ENCODE measurements around the gene RIN3. TPM values are rescaled to one million over a fixed set of nuclear protein-coding genes. Genes with fewer than 3 reads are reported as not detected.

Gene RIN3
- total and polyA plus RNA-seq, 2 experiments from 2014 or later, result 1.8 to 7.0 TPM

DNA sequence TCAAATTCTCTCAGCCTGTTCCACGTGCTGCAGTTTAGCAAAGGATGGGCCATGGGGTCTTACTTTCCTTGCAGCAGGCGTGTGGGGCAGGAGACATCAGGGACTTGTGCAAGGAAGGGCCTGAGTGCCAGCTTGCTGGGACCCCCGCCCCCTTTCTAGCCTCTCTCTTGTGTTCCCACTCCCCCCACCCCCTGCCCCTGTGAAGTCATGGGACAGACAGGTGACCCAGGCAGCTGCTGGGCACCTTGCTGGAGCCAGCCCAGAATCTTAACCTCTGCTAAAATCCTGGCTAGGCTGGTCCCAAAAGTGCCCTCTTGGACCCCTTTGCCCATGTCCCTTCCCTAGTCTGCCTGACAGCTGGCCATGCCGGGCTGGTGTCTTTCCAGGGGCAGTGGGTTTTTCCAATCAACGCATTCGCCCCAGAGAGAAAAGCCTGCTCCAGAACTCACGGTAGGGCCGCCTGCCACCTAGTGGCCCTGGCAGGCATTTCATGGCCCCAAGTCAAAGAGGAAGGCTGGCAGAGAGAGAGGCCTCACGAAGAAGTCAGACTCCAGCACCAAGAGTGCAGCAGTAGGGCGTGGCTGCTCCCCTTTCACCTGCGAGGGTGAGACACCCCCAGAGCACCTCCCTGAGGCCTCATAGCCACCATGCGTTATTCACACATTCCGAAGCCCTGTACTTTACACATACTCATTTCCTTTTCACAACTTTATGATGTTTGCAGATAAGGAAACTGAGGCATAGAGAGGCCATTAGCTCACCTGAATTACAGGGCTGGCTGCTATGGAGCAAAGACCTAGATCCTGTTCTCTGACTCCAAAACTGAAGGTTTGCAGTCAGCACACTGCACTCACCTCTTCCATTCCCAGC lies 167.4 kb downstream of the RIN3 start:
- H3F3A ChIP-seq (ENCODE audit: insufficient read depth), result 0 out of 2 replicates have a peak, but pooled peaks cover 4% of the 10 kb centered on the region
- peak; percentile 83 for DNase-seq
- no peaks in the 10 kb centered on the region for H3K4me1 ChIP-seq (ENCODE audit: insufficient read depth)
- no peak overlapping the region for H3K4me2 ChIP-seq (ENCODE audit: unreplicated experiment)
- no peaks in the 10 kb centered on the region for H3K36me3 ChIP-seq (ENCODE audit: low read depth)
- 26 to 27% methylated on average over 13 of the region's 13 CpGs for WGBS, 2 experiments (ENCODE audit: low coverage in 1 of 2, low lambda C conversion rate in 2 of 2, missing lambda C conversion rate in 2 of 2)
- H3K27ac ChIP-seq, result no peak overlapping the region
- H3K79me2 ChIP-seq (ENCODE audit: insufficient read depth), result no peaks in the 10 kb centered on the region
- no peak overlapping the region for H3K4me3 ChIP-seq
- no peaks in the 10 kb centered on the region for H3K9me2 ChIP-seq (ENCODE audit: insufficient read depth)
- no peaks in the 10 kb centered on the region for H3K9me3 ChIP-seq (ENCODE audit: low read depth)
- no peak overlapping the region for H2AFZ ChIP-seq
- no peak overlapping the region for H3K9ac ChIP-seq
- H4K20me1 ChIP-seq (ENCODE audit: insufficient read depth), result no peaks in the 10 kb centered on the region
- in situ Hi-C loops (cut with MboI), result no loop called here
- no peaks in the 10 kb centered on the region for H3K27me3 ChIP-seq (replicated peaks; ENCODE audit: insufficient read depth)
- TF ChIP-seq EZH2phosphoT487 (IDR thresholded peaks at IDR 0.05; ENCODE audit: insufficient read depth, low read depth) (no peak), EZH2 (IDR thresholded peaks at IDR 0.05; ENCODE audit: insufficient read depth, poor library complexity, severe bottlenecking) (no peak)

DNA sequence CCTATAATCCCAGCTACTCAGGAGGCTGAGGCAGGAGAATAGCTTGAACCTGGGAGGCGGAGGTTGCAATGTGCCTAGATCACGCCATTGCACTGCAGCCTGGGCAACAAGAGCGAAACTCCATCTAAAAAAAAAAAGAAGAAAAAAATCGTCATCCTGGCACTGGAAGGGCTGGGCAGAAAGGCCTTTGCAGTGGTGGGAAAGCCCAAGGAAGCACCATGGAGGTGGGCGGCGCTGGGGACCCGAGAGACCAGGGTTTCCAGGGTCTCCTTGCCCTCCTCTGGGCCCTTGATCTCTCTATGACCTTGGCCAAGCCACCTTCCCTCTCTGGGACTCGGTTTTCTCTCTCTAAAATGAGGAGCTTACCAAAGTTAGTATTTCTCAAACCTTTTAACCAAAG lies 169.5 kb downstream of the RIN3 start:
- 90 to 93% methylated on average over 8 of the region's 8 CpGs for WGBS, 2 experiments (ENCODE audit: low coverage in 1 of 2, low lambda C conversion rate in 2 of 2, missing lambda C conversion rate in 2 of 2)
- H2AFZ ChIP-seq, result no peak overlapping the region
- H3K79me2 ChIP-seq (ENCODE audit: insufficient read depth), result no peaks in the 10 kb centered on the region
- H3K4me2 ChIP-seq (ENCODE audit: unreplicated experiment), result no peak overlapping the region
- H3K9ac ChIP-seq, result no peak overlapping the region
- no peaks in the 10 kb centered on the region for H3K4me1 ChIP-seq (ENCODE audit: insufficient read depth)
- H3K36me3 ChIP-seq (ENCODE audit: low read depth), result no peaks in the 10 kb centered on the region
- no peaks in the 10 kb centered on the region for H4K20me1 ChIP-seq (ENCODE audit: insufficient read depth)
- TF ChIP-seq EZH2phosphoT487 (IDR thresholded peaks at IDR 0.05; ENCODE audit: insufficient read depth, low read depth) (no peak), EZH2 (IDR thresholded peaks at IDR 0.05; ENCODE audit: insufficient read depth, poor library complexity, severe bottlenecking) (no peak)
- no peaks in the 10 kb centered on the region for H3K9me3 ChIP-seq (ENCODE audit: low read depth)
- H3K27me3 ChIP-seq (replicated peaks; ENCODE audit: insufficient read depth), result no peaks in the 10 kb centered on the region
- no peak overlapping the region for H3K4me3 ChIP-seq
- no peak for DNase-seq
- no peaks in the 10 kb centered on the region for H3F3A ChIP-seq (ENCODE audit: insufficient read depth)
- in situ Hi-C loops (cut with MboI), result no loop called here
- H3K9me2 ChIP-seq (ENCODE audit: insufficient read depth), result no peaks in the 10 kb centered on the region
- H3K27ac ChIP-seq, result no peak overlapping the region

DNA sequence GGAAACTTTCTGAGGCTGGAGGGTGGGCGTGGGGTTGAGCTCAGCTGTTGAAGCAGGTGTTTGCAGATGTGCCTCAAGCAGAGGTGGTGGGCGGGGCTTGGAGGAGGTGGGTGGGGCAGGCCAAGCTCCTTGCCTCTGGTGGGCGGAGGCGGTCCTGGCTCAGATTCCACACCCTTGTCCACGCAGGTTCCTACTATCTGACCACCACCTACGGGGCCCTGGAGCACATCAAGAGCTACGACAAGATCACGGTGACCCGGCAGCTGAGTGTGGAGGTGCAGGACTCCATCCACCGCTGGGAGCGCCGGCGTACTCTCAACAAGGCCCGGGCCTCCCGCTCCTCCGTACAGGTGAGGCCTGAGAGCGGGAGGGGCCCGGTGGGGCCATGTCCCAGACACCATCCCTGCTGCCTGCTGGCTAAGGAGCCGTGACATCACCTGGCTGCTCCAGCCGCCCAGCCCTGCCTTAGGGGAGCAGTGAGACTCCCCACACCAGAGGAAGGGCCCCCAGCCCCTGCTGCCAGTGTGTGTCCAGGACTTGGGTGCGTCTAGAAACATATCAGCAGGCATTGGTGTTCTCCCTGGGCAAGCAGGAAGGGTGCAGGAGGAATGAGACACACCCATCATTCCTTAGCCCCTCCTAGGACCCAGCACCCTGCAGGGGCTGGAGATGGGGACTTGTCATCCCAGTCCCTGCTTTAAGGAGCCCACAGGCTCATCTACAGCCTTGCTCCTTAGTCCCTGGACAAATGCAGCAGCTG lies 171.4 kb downstream of the RIN3 start:
- no peak overlapping the region for H2AFZ ChIP-seq
- H3K9ac ChIP-seq, result no peak overlapping the region
- WGBS, 2 experiments (ENCODE audit: low coverage in 1 of 2, low lambda C conversion rate in 2 of 2, missing lambda C conversion rate in 2 of 2), result 92% methylated on average over 18 to 21 of the region's 21 CpGs
- H3F3A ChIP-seq (ENCODE audit: insufficient read depth), result no peaks in the 10 kb centered on the region
- no peak for TF ChIP-seq EZH2 (IDR thresholded peaks at IDR 0.05; ENCODE audit: insufficient read depth, poor library complexity, severe bottlenecking)
- in situ Hi-C loops (cut with MboI), result no loop called here
- no peak overlapping the region for H3K27ac ChIP-seq
- no peaks in the 10 kb centered on the region for H3K79me2 ChIP-seq (ENCODE audit: insufficient read depth)
- no peaks in the 10 kb centered on the region for H4K20me1 ChIP-seq (ENCODE audit: insufficient read depth)
- no peaks in the 10 kb centered on the region for H3K36me3 ChIP-seq (ENCODE audit: low read depth)
- DNase-seq, result no peak
- no peak overlapping the region for H3K4me3 ChIP-seq
- H3K4me1 ChIP-seq (ENCODE audit: insufficient read depth), result no peaks in the 10 kb centered on the region
- H3K4me2 ChIP-seq (ENCODE audit: unreplicated experiment), result no peak overlapping the region
- H3K9me2 ChIP-seq (ENCODE audit: insufficient read depth), result no peaks in the 10 kb centered on the region
- H3K27me3 ChIP-seq (replicated peaks; ENCODE audit: insufficient read depth), result no peaks in the 10 kb centered on the region
- H3K9me3 ChIP-seq (ENCODE audit: low read depth), result no peaks in the 10 kb centered on the region

DNA sequence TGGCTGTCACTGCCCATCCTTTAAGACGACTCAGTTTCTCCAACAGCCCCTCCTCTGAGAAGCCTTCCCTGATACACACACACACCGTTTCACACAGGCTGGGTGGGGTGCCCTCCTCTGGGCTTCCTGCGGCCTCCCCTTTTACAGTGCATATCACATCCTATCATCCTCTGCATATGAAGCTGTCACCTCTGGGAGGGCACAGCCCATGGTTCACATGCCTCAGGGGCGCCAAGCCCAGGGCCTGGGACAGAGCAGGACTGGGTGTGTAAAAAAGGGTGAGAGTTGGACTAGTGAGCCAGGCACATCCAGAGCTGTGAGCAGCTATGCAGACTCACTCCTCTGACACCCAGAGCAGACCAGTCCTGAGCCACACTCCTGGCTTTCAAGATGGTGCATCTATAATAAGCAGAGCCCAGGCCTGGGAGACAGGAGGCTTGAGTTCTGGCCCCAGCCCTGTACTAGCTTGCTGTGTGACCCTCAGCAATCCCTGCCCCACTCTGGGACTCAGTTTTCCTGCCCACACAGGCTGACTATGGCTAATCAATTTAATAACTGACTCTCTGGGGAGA lies 172.3 kb downstream of the RIN3 start:
- Histone ChIP-seq H3K9me3 (ENCODE audit: low read depth) (no peaks in the 10 kb centered on the region), H3F3A (ENCODE audit: insufficient read depth) (no peaks in the 10 kb centered on the region), H3K36me3 (ENCODE audit: low read depth) (no peaks in the 10 kb centered on the region), H3K9me2 (ENCODE audit: insufficient read depth) (no peaks in the 10 kb centered on the region), H3K27ac (no peak overlapping the region), H3K79me2 (ENCODE audit: insufficient read depth) (no peaks in the 10 kb centered on the region), H3K4me3 (no peak overlapping the region), H3K27me3 (replicated peaks; ENCODE audit: insufficient read depth) (no peaks in the 10 kb centered on the region), H3K4me2 (ENCODE audit: unreplicated experiment) (no peak overlapping the region), H4K20me1 (ENCODE audit: insufficient read depth) (no peaks in the 10 kb centered on the region), H2AFZ (no peak overlapping the region), H3K9ac (no peak overlapping the region), H3K4me1 (ENCODE audit: insufficient read depth) (no peaks in the 10 kb centered on the region)
- 96 to 99% methylated on average over 4 of the region's 4 CpGs for WGBS, 2 experiments (ENCODE audit: low coverage in 1 of 2, low lambda C conversion rate in 2 of 2, missing lambda C conversion rate in 2 of 2)
- in situ Hi-C loops (cut with MboI), result no loop called here
- DNase-seq, result no peak
- TF ChIP-seq EZH2 (IDR thresholded peaks at IDR 0.05; ENCODE audit: insufficient read depth, poor library complexity, severe bottlenecking) (no peak), EZH2phosphoT487 (IDR thresholded peaks at IDR 0.05; ENCODE audit: insufficient read depth, low read depth) (no peak)
